Activated CD8-positive, alpha-beta memory T cell treated with anti-CD3 and anti-CD28 coated beads, Interleukin-2, amount 50 U/mL, for 1 hour (primary cell): ENCODE measurements around the gene HIRIP3.
"Not testable (repeated sequence)": the region's sequence is repeated elsewhere in the genome, so short reads cannot be mapped to it uniquely, and the experiment has no call there.

Experiments
- DNase-seq: peaks from one replicate; pipeline ENCODE4 v3.0.0-alpha.2; 2020; ENCODE audit errors: extremely low read depth

Gene HIRIP3

GRCh38 chr16:30016555-30017276 lies 21.3 kb upstream of the HIRIP3 start:
- no peak for DNase-seq

DNA sequence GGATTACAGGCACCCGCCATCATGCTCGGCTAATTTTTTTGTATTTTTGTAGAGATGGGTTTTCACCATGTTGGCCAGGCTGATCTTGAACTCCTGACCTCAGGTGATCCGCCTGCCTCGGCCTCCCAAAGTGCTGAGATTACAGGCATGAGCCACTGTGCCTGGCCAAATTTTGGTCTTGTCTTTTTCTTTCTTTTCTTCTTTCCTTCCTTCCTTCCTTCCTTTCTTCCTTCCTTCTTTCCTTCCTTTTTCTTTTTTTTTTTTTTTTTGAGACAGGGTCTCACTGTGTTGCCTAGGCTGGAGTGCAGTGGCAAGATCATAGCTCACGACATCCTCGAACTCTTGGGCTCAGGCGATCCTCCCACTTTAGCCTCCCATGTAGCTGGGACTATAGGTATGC lies 20.0 kb upstream of the HIRIP3 start:
- not testable (repeated sequence) for DNase-seq

- not testable (repeated sequence) for DNase-seq
These were observed 17.2 kb upstream of the HIRIP3 start for GRCh38 chr16:30012598-30012997.

GRCh38 chr16:30011714-30012504 lies 16.5 kb upstream of the HIRIP3 start:
- DNase-seq: no peak

GRCh38 chr16:30010844-30011713 lies 15.7 kb upstream of the HIRIP3 start, which contains the start of gene DOC2A:
Gene DOC2A (minus strand): TSS chr16:30011027. CDS start chr16:30010222, 805 bp downstream.
- DNase-seq: no peak

DNA sequence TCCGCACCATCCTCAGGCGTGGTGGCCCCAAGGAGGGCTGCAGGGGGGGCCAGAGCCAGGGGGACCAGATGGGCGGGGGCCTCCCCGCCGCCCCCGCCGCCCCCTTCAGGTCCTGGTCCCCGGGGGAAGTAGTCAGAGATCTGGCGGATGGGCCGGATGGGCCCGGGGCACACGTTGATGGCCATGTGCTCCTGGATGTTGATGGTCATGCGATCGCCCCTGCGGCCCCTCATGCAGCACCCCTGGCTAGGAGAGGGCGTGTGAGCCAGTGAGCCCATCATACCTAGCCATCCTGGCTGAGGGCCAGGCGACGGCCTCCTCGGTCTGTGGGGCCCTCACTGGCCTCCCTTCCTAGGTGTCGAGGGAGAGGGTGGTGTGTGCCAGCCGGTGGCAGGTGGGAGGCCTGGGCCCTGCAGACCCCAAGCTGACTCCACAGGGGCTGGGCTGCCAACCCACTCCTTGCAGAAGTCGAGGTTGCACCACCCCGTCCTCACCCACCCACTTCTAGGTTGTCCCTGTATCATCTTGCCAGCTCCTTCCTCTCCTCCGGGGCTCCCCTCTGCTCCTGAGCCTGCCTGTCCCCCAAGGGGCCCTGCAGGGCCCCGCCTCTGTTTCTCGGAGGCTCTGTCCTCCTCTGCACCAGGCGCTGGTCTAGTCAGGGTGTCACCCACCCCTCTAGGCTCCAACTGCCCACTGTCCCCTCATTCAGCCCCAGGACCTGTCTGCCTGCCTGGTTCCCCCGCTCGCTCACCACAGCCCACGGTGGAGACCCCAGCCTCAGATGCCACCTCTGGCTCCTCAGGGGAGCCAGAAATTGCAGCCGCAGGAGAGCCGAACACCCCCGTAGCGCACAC lies 14.8 kb upstream of the HIRIP3 start:
- DNase-seq: no peak

DNA sequence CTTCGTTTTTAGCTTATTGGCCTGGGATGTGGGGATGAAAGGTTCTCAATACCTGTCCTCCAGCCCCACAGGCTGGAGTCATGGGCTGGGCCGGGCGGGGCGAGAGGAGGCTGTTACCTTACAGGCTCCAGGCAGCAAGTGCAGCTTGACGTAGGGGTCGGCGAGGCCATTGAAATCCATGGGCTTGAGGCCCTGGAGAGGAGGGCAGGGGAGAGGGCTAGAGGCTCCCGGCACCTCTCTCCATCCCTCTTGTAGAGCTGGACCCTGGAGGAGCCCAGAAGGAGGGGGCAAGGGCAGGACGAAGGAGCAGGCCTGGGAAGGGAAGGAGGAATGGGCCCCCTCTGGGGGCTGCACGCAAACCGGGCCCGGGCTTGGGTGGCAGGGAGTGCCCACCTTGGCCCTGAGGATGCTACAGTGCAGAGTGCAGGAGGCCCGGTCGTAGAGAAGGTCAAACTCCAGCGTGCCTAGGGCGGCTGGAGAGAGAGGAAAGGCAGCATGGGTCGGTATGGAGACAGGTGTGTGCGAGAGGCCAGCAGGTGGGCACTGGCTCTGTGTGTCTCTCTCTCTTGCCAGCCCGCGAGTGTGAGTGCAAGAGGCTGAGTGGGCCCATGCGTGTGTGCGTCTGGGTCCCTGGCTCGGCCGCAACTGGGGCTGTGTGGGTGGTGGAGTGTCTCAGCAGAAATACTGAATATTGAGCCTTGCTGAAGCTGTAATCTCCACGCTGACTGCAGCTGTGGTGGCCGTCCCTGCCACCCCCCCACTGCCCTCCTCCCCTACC lies 13.9 kb upstream of the HIRIP3 start:
- DNase-seq: no peak

DNA sequence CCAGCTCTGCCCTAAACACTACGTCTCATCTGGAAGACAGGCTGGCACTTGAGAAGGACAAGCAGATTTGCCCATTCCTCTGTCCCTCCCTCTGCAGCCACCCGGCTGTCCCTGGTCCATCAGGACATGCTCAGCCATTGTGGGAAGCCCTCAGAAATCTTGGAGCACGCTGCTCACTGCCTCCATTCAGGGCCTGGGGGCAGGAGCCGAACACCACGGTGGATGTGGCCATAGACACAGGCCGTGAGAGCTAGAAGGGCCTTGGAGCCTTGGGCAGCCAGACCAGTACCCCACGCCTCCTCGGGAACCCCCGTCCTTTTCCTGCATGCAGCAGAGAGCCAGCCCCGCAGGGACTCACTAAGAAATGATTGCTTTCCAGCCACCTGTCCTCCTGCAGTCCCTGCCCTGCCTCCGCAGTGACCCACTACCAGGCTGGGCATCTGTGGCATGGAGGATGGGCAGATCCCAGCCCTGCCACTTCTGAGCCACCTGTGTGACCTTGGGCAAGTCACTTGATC lies 12.0 kb upstream of the HIRIP3 start:
- DNase-seq: no peak

DNA sequence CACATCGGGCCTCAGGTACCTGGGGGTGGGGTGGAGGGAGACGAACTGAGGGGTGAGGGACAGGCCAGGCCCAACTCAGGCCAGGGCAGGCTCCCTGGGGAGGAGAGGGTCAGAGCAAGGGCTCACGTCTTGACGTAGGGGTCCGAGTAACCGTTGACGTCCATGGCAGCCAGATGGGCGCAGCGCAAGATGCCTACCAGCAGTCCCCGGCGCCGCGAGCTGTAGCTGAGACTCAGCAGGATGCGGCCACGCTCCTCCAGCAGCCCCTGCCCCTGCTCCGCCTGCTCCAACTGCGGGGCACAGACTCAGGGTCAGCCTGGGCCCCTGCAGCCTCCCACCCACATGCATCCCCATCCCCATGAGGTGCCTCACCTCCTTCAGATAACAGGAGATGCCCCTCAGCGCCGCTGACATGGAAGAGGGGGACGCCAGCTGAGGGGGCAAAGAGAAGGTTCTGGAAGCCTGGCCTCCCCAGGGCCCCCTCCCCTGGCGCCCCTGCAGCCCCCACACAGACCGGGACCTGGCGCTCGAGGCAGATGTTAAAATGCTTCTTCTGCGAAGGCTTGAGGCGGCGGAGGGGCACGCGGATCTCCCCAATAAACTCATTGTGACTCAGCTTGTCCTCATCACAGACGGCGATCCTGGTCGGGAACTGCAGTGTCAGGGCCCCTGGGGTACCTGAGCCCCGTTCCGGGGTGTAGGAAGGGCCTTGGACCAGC lies 11.4 kb upstream of the HIRIP3 start:
- DNase-seq: no peak

DNA sequence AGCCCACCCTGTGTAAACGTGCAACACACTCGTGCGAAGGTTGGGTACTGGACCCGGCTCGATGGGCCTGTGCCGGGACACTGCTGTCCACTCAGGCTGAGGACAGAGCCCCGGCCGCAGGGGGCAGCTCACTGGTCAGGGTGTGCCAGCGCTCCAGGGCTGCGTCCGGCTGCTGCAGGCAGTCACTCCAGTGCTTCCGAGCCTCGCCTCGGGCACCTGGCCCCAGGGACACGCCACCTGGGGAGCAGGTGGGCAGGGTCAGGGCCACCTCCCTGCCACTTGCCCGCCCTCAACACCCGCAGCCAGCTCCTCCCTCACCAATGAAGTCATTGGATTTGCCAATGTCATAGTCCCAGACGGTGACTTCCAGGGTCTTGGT lies 10.7 kb upstream of the HIRIP3 start:
- DNase-seq: no peak

DNA sequence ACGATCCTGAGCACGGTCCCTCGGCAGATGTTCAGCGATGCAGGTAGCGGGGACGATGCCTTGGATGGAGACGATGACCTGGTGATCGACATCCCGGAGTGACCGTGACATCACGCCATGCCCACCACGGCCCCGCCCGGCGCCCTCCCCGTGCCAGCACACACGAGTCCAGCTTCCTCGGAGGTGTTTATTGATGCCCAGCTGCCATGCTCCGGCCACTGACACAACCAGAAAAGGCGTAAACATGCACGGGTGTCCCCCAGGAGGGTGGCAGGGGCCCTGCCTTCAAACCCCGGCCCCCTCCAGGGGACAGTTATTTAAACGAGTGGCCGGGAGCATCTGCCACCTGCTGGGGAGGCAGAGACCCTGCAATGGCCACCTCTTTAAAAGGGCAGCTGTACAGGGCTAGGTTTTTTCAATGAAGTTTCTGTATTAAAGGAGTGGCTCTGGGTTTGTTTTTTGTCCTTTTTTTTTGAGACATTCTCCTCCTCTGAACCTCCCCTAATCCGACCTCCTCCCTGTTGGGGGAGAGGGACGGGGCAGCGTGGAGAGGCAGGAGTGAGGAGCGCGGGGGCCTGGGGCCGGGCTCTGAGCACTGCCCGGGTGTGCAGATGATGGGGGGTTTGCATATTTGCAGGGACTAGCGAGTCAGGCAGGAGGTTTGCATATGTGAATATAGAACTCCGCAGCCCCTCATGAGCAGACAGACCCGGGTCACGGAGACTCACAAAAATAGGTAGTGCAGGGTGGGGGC lies 10.1 kb upstream of the HIRIP3 start:
- peak; percentile 12 for DNase-seq

- DNase-seq: no peak
These were observed 9.4 kb upstream of the HIRIP3 start for GRCh38 chr16:30004811-30005242.

DNA sequence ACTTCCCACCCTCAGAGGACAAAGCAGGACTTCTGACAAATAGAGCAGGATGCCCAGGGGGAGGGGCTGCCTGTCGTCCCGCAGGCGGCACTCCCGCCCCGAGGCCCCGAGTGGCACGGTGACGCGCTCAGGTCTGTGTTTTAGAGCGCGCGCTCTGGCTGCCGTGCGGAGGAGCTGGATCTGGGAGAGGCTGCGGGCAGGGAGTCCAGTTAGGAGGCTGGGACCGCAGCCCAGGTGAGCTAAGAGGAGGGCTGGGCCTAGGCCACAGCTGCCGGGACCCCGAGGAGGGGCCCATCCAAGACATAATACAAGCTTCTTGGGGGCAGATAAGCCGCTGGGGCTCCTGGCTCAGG lies 9.0 kb upstream of the HIRIP3 start:
- DNase-seq: no peak

GRCh38 chr16:30003670-30004423 lies 8.4 kb upstream of the HIRIP3 start:
- DNase-seq: no peak

GRCh38 chr16:30002614-30003346 lies 7.4 kb upstream of the HIRIP3 start:
- no peak for DNase-seq

GRCh38 chr16:30000735-30001631 lies 5.6 kb upstream of the HIRIP3 start:
- DNase-seq: no peak
